SK-N-SH treated with all-trans-retinoic acid at 6 μM for 48 hours (cell line): Measurements from ENCODE around the gene CDCA5.

Source experiments
- ATAC-seq: fragments of 200-7000 bp; cut with Tn5 transposase; 3 replicates; pipeline ENCODE4 v1.9.1; 2020; ENCODE audit warnings: mild to moderate bottlenecking, moderate library complexity
- ARNTL ChIP-seq: fragments of 450-650 bp; formaldehyde crosslinking; IDR thresholded peaks from 2 replicates; pipeline ENCODE4 v1.5.0; 2020; ENCODE audit warnings: low read depth, mild to moderate bottlenecking, moderate library complexity, borderline replicate concordance
- BACH2 ChIP-seq: fragments of 250-450 bp; sonication (Bioruptor Pico); IDR thresholded peaks from 2 replicates; pipeline ENCODE4 v1.9.0; 2021; ENCODE audit warnings: mild to moderate bottlenecking, borderline replicate concordance
- CSDC2 ChIP-seq: fragments of 250-450 bp; sonication (Bioruptor Pico); IDR thresholded peaks from 2 replicates; pipeline ENCODE4 v1.5.0; 2020; ENCODE audit warnings: mild to moderate bottlenecking, moderate library complexity
- CSRNP3 ChIP-seq: fragments of 250-450 bp; sonication (Bioruptor Pico); IDR thresholded peaks from 2 replicates; pipeline ENCODE4 v1.5.1; 2021; ENCODE audit warnings: mild to moderate bottlenecking, moderate library complexity
- ESRRG ChIP-seq: fragments of 250-450 bp; sonication (Bioruptor Pico); IDR thresholded peaks from 2 replicates; pipeline ENCODE4 v1.6.1; 2021; ENCODE audit warnings: mild to moderate bottlenecking
- GLIS3 ChIP-seq: fragments of 250-450 bp; sonication (Bioruptor Pico); IDR thresholded peaks from 2 replicates; pipeline ENCODE4 v1.5.0; 2020; ENCODE audit warnings: mild to moderate bottlenecking, moderate library complexity
- ISL1 ChIP-seq: fragments of 250-450 bp; sonication (Bioruptor Pico); IDR thresholded peaks from 2 replicates; pipeline ENCODE4 v2.1.2; 2022; ENCODE audit warnings: mild to moderate bottlenecking, moderate library complexity
- OSR1 ChIP-seq: fragments of 250-450 bp; sonication (Bioruptor Pico); IDR thresholded peaks from 2 replicates; pipeline ENCODE4 v1.8.0; 2022; ENCODE audit warnings: moderate library complexity, mild to moderate bottlenecking, inconsistent platforms
- POU6F1 ChIP-seq: fragments of 250-450 bp; sonication (Bioruptor Pico); IDR thresholded peaks from 2 replicates; pipeline ENCODE4 v1.8.0; 2021; ENCODE audit warnings: low read depth, mild to moderate bottlenecking, moderate library complexity, borderline replicate concordance
- PPARA ChIP-seq: fragments of 250-450 bp; sonication (Bioruptor Pico); IDR thresholded peaks from 2 replicates; pipeline ENCODE4 v1.5.0; 2020; ENCODE audit warnings: mild to moderate bottlenecking, borderline replicate concordance
- RARB ChIP-seq: fragments of 250-450 bp; sonication (Bioruptor Pico); IDR thresholded peaks from 2 replicates; pipeline ENCODE4 v1.8.0; 2021; ENCODE audit warnings: mild to moderate bottlenecking, moderate library complexity
- SNAI2 ChIP-seq: fragments of 250-450 bp; sonication (Bioruptor Pico); IDR thresholded peaks from 2 replicates; pipeline ENCODE4 v1.5.0; 2020; ENCODE audit warnings: mild to moderate bottlenecking, moderate library complexity
- TCF4 ChIP-seq: fragments of 250-450 bp; sonication (Bioruptor Pico); IDR thresholded peaks from 2 replicates; pipeline ENCODE4 v1.8.0; 2021; ENCODE audit warnings: mild to moderate bottlenecking, moderate library complexity, borderline replicate concordance
- TOX ChIP-seq: fragments of 250-450 bp; sonication (Bioruptor Pico); IDR thresholded peaks from 2 replicates; pipeline ENCODE4 v1.8.0; 2021; ENCODE audit warnings: mild to moderate bottlenecking, moderate library complexity, borderline replicate concordance
- ZFP3 ChIP-seq: fragments of 250-450 bp; sonication (Bioruptor Pico); IDR thresholded peaks from 2 replicates; pipeline ENCODE4 v1.5.0; 2020; ENCODE audit warnings: mild to moderate bottlenecking, moderate library complexity
- ZFP30 ChIP-seq: fragments of 450-650 bp; formaldehyde crosslinking; IDR thresholded peaks from 2 replicates; pipeline ENCODE4 v1.5.0; 2022; ENCODE audit warnings: mild to moderate bottlenecking, moderate library complexity
- ZNF565 ChIP-seq: fragments of 450-650 bp; formaldehyde crosslinking; conservative IDR thresholded peaks from 2 replicates; pipeline ENCODE4 v1.5.0; 2020; ENCODE audit warnings: low read depth, mild to moderate bottlenecking, moderate library complexity
- ZNF70 ChIP-seq: fragments of 450-650 bp; formaldehyde crosslinking; IDR thresholded peaks from 2 replicates; pipeline ENCODE4 v1.5.0; 2020; ENCODE audit warnings: mild to moderate bottlenecking, moderate library complexity
- ZNF8 ChIP-seq: fragments of 450-650 bp; formaldehyde crosslinking; IDR thresholded peaks from 2 replicates; pipeline ENCODE4 v1.5.0; 2020; ENCODE audit warnings: mild to moderate bottlenecking, moderate library complexity
- TF ChIP-seq, protein P1 (sequence below): fragments of 250-450 bp; sonication (Bioruptor Pico); IDR thresholded peaks from 2 replicates; pipeline ENCODE4 v1.5.1; 2020; ENCODE audit warnings: low read depth, mild to moderate bottlenecking, moderate library complexity
- TF ChIP-seq, protein P2 (sequence below): fragments of 250-450 bp; sonication (Bioruptor Pico); IDR thresholded peaks from 2 replicates; pipeline ENCODE4 v1.8.0; 2020; ENCODE audit warnings: mild to moderate bottlenecking, moderate library complexity, borderline replicate concordance

CDCA5 gene

DNA sequence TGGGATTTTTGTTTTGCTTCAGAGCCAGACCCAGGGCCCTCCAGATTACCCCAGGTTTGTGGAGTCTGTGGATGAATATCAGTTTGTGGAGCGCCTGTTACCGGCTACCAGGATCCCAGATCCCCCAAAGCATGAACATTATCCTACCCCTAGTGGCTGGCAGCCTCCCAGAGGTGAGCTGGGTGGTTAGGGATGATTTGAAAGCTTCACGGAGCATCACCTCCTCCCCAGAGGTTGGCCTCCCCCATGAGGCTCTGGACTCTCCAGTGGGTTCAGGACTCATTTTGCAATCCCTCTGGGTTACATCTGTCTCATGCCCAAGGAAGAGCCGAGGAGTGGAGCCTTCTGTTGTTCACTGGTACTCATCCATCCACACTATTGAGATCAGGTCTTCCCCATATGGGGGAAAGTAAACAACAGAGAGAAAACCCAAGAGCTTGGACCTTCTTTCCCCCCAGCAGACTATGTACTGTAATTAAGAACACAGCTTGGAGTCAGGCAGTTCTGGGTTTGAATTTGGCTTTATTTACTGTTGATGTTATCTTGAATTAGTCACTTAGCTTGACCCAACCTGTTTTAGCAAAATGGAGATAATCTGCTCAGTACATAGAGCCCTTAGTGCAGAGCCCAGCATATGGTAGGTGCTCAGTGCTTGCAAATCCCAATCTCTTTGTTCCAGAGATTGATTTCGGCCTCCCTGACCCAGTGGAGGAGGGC is 40.8 kb upstream of the CDCA5 start:
- no peak for TF ChIP-seq ZFP3
- no peak for TF ChIP-seq ZFP30 (CRISPR knock-in tag)
- no peak for ATAC-seq

GRCh38 chr11:65121865-65122696 is 38.2 kb upstream of the CDCA5 start, which contains the start of the genes FAU and MRPL49:
Gene FAU (minus strand): TSS chr11:65122134. CDS start chr11:65121813, 321 bp downstream.
Gene MRPL49 (plus strand): TSS chr11:65122321. CDS start chr11:65122347, 26 bp downstream.
- ATAC-seq, result peak; percentile 88
- TF ChIP-seq ZFP3 (0 out of 2 replicates have a peak, but pooled peaks have one; percentile 13), ARNTL (CRISPR knock-in tag) (no peak)

DNA sequence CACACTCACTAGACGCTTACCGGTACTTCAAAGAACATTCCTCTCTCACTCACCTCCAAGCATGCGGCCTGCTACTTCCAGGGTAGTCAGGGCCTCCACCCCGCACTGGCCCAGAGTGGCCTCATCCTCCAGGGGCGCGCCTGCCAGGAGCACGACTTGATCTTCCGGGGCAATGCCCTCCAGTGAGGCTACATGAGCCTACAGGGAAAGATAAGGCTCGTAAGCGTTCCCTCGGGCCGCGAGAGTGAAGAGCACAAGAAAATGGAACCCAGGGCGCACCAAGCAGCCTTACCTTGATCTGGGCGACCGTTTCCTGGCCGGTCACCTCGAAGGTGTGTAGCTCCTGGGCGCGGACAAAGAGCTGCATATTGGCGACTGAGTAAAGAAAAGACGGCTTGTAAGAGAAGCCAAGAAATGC is 37.6 kb upstream of the CDCA5 start:
- no peak for TF ChIP-seq CSDC2
- no peak for TF ChIP-seq CSRNP3
- no peak for TF ChIP-seq GLIS3
- TF ChIP-seq OSR1 (CRISPR knock-in tag), result no peak
- TF ChIP-seq ISL1 (CRISPR knock-in tag), result no peak
- TF ChIP-seq ZFP30 (CRISPR knock-in tag), result no peak
- TF ChIP-seq, protein P1, sequence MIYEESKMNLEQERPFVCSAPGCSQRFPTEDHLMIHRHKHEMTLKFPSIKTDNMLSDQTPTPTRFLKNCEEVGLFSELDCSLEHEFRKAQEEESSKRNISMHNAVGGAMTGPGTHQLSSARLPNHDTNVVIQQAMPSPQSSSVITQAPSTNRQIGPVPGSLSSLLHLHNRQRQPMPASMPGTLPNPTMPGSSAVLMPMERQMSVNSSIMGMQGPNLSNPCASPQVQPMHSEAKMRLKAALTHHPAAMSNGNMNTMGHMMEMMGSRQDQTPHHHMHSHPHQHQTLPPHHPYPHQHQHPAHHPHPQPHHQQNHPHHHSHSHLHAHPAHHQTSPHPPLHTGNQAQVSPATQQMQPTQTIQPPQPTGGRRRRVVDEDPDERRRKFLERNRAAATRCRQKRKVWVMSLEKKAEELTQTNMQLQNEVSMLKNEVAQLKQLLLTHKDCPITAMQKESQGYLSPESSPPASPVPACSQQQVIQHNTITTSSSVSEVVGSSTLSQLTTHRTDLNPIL (CRISPR knock-in tag), result no peak
- TF ChIP-seq TCF4 (CRISPR knock-in tag), result no peak
- no peak for TF ChIP-seq RARB
- TF ChIP-seq, all 23 proteins: peak for 0
- no peak for ATAC-seq

- no peak for ATAC-seq
- TF ChIP-seq ZFP30 (CRISPR knock-in tag) (no peak), ZNF565 (CRISPR knock-in tag) (no peak), ESRRG (CRISPR knock-in tag) (no peak), PPARA (CRISPR knock-in tag) (no peak), OSR1 (CRISPR knock-in tag) (no peak)
- TF ChIP-seq, protein P2, sequence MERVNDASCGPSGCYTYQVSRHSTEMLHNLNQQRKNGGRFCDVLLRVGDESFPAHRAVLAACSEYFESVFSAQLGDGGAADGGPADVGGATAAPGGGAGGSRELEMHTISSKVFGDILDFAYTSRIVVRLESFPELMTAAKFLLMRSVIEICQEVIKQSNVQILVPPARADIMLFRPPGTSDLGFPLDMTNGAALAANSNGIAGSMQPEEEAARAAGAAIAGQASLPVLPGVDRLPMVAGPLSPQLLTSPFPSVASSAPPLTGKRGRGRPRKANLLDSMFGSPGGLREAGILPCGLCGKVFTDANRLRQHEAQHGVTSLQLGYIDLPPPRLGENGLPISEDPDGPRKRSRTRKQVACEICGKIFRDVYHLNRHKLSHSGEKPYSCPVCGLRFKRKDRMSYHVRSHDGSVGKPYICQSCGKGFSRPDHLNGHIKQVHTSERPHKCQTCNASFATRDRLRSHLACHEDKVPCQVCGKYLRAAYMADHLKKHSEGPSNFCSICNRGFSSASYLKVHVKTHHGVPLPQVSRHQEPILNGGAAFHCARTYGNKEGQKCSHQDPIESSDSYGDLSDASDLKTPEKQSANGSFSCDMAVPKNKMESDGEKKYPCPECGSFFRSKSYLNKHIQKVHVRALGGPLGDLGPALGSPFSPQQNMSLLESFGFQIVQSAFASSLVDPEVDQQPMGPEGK (CRISPR knock-in tag), result no peak
- TF ChIP-seq, protein P1 (CRISPR knock-in tag), result no peak
Measured at GRCh38 chr11:65120831-65121230, 37.0 kb upstream of the CDCA5 start.

DNA sequence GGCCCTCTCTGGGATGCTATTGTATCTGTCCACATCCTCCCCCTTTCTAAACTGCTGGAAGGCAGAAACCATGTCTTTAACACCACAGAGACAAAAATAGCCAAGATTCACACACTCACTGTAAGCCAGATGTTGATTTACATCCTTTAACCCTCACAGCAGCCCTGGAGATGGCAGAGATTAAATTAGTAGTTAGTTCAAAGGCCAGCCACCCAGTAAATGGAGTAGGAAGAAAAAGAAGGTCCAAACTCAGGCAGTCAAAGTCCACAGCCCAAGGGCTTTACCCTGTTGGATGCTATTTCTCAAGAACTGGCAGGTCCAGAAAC is 35.8 kb upstream of the CDCA5 start:
- no peak for TF ChIP-seq CSDC2
- TF ChIP-seq ZNF8 (CRISPR knock-in tag), result no peak
- TF ChIP-seq ZFP30 (CRISPR knock-in tag), result no peak
- TF ChIP-seq CSRNP3, result no peak
- TF ChIP-seq SNAI2 (CRISPR knock-in tag), result no peak
- no peak for TF ChIP-seq GLIS3
- no peak for TF ChIP-seq RARB
- TF ChIP-seq BACH2 (CRISPR knock-in tag), result no peak
- no peak for TF ChIP-seq POU6F1
- TF ChIP-seq PPARA (CRISPR knock-in tag), result no peak
- no peak for TF ChIP-seq TOX (CRISPR knock-in tag)
- no peak for TF ChIP-seq ARNTL (CRISPR knock-in tag)
- TF ChIP-seq ZNF70 (CRISPR knock-in tag), result no peak
- TF ChIP-seq, protein P1 (CRISPR knock-in tag), result no peak
- no peak for TF ChIP-seq ISL1 (CRISPR knock-in tag)
- no peak for TF ChIP-seq ZFP3
- TF ChIP-seq TCF4 (CRISPR knock-in tag), result no peak
- ATAC-seq, result no peak
